B cell (primary cell): ENCODE measurements around the gene LTB. TPM values are rescaled to one million over a fixed set of nuclear protein-coding genes. Genes with fewer than 3 reads are reported as not detected.

Experiments used
- ATAC-seq: fragments of 200-7000 bp; cut with Tn5 transposase; one replicate; pipeline ENCODE4 v1.10.0; 2021; ENCODE audit warnings: low read depth, mild to moderate bottlenecking, moderate number of reproducible peaks, moderate library complexity
- CTCF ChIA-PET: fragments of 350-600 bp; sonication (Branson Sonifier 250); formaldehyde crosslinking; loops from one replicate; lab custom pipeline; 2021; ENCODE audit warnings: antibody characterized with exemption, inconsistent platforms; lab: Charles Lee
- POLR2A ChIA-PET: fragments of 350-600 bp; sonication (Branson Sonifier 250); formaldehyde crosslinking; loops from one replicate; lab custom pipeline; 2021; ENCODE audit warnings: antibody characterized with exemption; lab: Charles Lee
- DNase-seq: peaks from one replicate; pipeline ENCODE4 v3.0.0; 2013
- H2AFZ ChIP-seq: 2 replicates; pipeline ENCODE4 v1.6.1; 2012; ENCODE audit warnings: mild to moderate bottlenecking, low read depth, low read length; ENCODE audit not compliant: insufficient read depth, poor library complexity, severe bottlenecking
- H3K27ac ChIP-seq, 2 donors: 1 replicate in 1 of 2; 2 replicates in 1 of 2; pipeline ENCODE4 v1.5.1; 2012 to 2013; ENCODE audit warnings: low read length in 2 of 2, mild to moderate bottlenecking in 2 of 2, moderate library complexity in 1 of 2
- H3K27me3 ChIP-seq, 4 experiments: fragments of 200-600 bp in 1 of 4; sonication (generic) in 1 of 4; replicated peaks in 1 of 4; 1 replicate in 2 of 4; 2 replicates in 2 of 4; pipeline versions ENCODE4 v1.6.1 to v1.7.0; 2013 to 2016; ENCODE audit warnings: low read length in 3 of 4, mild to moderate bottlenecking in 2 of 4, mixed read lengths in 1 of 4, moderate library complexity in 1 of 4; ENCODE audit not compliant: insufficient read depth in 4 of 4, control insufficient read depth in 3 of 4; ENCODE audit errors: control extremely low read depth in 1 of 4
- H3K36me3 ChIP-seq, 2 experiments: replicated peaks in 1 of 2; 1 replicate in 1 of 2; 2 replicates in 1 of 2; pipeline versions ENCODE4 v1.6.1 to v1.7.1; 2013; ENCODE audit warnings: low read length in 1 of 2; ENCODE audit not compliant: insufficient read depth in 2 of 2, control insufficient read depth in 1 of 2; ENCODE audit errors: control extremely low read depth in 1 of 2, extremely low read depth in 1 of 2
- H3K4me1 ChIP-seq, 2 donors: fragments of 200-600 bp in 1 of 2; sonication (generic) in 1 of 2; 1 replicate in 1 of 2; 2 replicates in 1 of 2; pipeline versions ENCODE4 v1.5.1 to v1.6.1; 2013 to 2017; ENCODE audit warnings: low read length in 2 of 2; ENCODE audit not compliant: control insufficient read depth in 2 of 2, insufficient read depth in 2 of 2
- H3K4me2 ChIP-seq: replicated peaks from 2 replicates; pipeline ENCODE3; 2012; ENCODE audit warnings: mild to moderate bottlenecking, low read depth, low read length; ENCODE audit not compliant: poor library complexity, severe bottlenecking
- H3K4me3 ChIP-seq, 5 experiments: fragments of 200-600 bp in 1 of 5; sonication (generic) in 1 of 5; 1 replicate in 3 of 5; 2 replicates in 2 of 5; pipeline versions ENCODE4 v1.5.1 to v1.7.0; 2011 to 2016; ENCODE audit warnings: low read length in 4 of 5, mild to moderate bottlenecking in 4 of 5, low read depth in 2 of 5, control low read depth in 1 of 5, moderate library complexity in 1 of 5; ENCODE audit not compliant: insufficient read depth in 1 of 5; ENCODE audit errors: control extremely low read depth in 1 of 5, extremely low read depth in 1 of 5
- H3K79me2 ChIP-seq: fragments of 200-600 bp; sonication (generic); one replicate; pipeline ENCODE4 v1.6.0; 2016; ENCODE audit warnings: low read length; ENCODE audit not compliant: control insufficient read depth, insufficient read depth
- H3K9ac ChIP-seq: fragments of 200-600 bp; sonication (generic); 2 replicates; pipeline ENCODE4 v1.6.1; 2017; ENCODE audit warnings: mild to moderate bottlenecking, low read length, moderate library complexity
- H3K9me3 ChIP-seq, 3 donors: one replicate each; pipeline versions ENCODE4 v1.6.1 to v1.7.1; 2013; ENCODE audit warnings: low read length in 2 of 3; ENCODE audit not compliant: control insufficient read depth in 2 of 3, insufficient read depth in 1 of 3; ENCODE audit errors: control extremely low read depth in 1 of 3
- H4K20me1 ChIP-seq: 2 replicates; pipeline ENCODE4 v1.6.0; 2012; ENCODE audit warnings: mild to moderate bottlenecking, low read length; ENCODE audit not compliant: insufficient read depth, control insufficient read depth, poor library complexity, severe bottlenecking
- H3K27ac Mint-ChIP-seq: one replicate; pipeline ENCODE4 v1.8.0; 2021; ENCODE audit warnings: mixed read lengths
- H3K27me3 Mint-ChIP-seq: one replicate; pipeline ENCODE4 v1.8.0; 2021; ENCODE audit warnings: mixed read lengths
- H3K4me1 Mint-ChIP-seq: one replicate; pipeline ENCODE4 v1.8.0; 2021; ENCODE audit warnings: mixed read lengths
- H3K4me3 Mint-ChIP-seq: one replicate; pipeline ENCODE4 v1.8.0; 2021; ENCODE audit warnings: mixed read lengths
- H3K9me3 Mint-ChIP-seq: one replicate; pipeline ENCODE4 v1.8.0; 2022; ENCODE audit warnings: mixed read lengths; ENCODE audit not compliant: insufficient read depth
- EZH2 ChIP-seq: IDR thresholded peaks from 2 replicates; pipeline ENCODE4 v1.6.1; 2012; ENCODE audit warnings: borderline replicate concordance, low read depth, mild to moderate bottlenecking, moderate library complexity, low read length; ENCODE audit not compliant: insufficient read depth, poor library complexity, severe bottlenecking
- WGBS: methylation state at CpG from one replicate; pipeline ENCODE4 v1.1.5; 2013; ENCODE audit warnings: missing lambda C conversion rate; ENCODE audit not compliant: insufficient coverage; 5-methylcytosine and 5-hydroxymethylcytosine counted together
- intact Hi-C: fragments of 100-400 bp; cut with micrococcal nuclease; formaldehyde crosslinking; loops from one replicate; pipeline ENCODE4 v1.10.0; 2022
- polyA plus RNA-seq: library from polyadenylated mRNA; depleted of rRNA; stranded (reverse); fragments of >200 nt; gene quantifications from 2 replicates; pipeline ENCODE4 v1.2.3, GENCODE V29; 2012
- total RNA-seq, 2 donors: library from RNA; stranded (reverse); fragments of 120-200 nt in 1 of 2; gene quantifications; 1 replicate in 1 of 2; 2 replicates in 1 of 2; pipeline versions ENCODE4 v1.2.3 to v1.2.4, GENCODE V29; 2013 to 2022
- TF ChIP-seq, protein P1 (sequence below): fragments of 200-600 bp; IDR thresholded peaks from one replicate; pipeline ENCODE4 v1.8.0; 2022; ENCODE audit warnings: antibody characterized with exemption, mild to moderate bottlenecking

The LTB gene
- total and polyA plus RNA-seq, 2 donors (not counting 1 experiment from before 2014, with no cell fraction given) = 488 to 938 TPM

DNA sequence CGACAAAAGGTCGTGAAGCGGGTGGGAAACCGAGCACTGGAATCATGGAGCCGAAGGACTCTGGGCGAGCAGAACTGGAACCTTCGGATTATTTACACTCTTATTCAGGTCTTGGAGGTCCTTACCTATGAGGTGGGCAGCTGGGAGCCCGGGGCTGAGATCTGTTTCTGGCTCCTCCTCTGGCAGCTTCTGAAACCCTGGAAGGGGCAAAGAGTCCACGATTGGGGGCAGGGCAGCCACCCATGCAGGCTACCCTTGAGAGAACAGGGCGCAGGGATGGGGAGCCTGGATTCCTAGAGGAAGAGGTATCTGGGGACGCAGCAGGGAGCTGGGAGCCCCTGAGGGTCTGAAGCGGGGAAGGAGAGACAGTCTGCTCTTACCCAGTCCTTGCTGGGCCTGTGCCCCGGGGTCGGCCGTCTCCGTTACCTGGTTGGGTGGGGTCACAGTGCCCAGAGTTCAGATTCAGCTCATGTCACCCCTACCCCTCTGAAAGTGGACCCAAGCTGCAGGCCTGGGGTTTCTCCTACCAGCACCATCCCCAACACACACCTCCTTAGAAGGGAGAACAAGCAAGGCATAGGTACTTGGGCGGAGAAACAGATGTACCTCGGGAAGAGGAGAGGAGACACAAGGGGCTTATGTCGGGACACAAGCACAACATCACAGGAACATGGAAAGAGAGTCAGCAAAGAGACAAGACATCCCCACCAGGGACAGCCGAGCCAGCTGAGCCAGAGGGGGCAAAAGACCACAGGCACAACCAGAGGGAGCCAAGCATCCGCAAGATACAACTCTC, 592 bp downstream of the LTB start:
- peaks cover 25% of the 10 kb centered on the region for H4K20me1 ChIP-seq
- H3K9ac ChIP-seq = peak overlapping the region; percentile 97
- peak overlapping the region; percentile 88 for H3K4me2 ChIP-seq
- peak overlapping the region; percentile 95 to 97 for H3K27ac ChIP-seq
- ChIA-PET CTCF (interaction anchor here (0.7 to 35.3 kb wide), 7 partner anchors 8 to 249 kb away, joined by 3 to 2241 read pairs (median 8); partner anchors contain the start of genes ATP6V1G2, DDX39B, LST1 and LTA), POLR2A (interaction anchor here (0.7 to 42.6 kb wide), 7 partner anchors 3 to 157 kb away, joined by 3 to 1450 read pairs (median 7); partner anchors contain the start of genes ATP6V1G2, BAG6, DDX39B and LST1)
- H3K4me3 ChIP-seq = peak overlapping the region; percentile 83 to 100 (median 96)
- no peaks in the 10 kb centered on the region for H3K9me3 ChIP-seq
- intact Hi-C loops = loop anchor here (1.0 to 2.0 kb wide), 4 partner anchors 9 to 23 kb away; partner anchors contain the start of genes LTA and NCR3
- Mint-ChIP-seq H3K27ac (peak overlapping the region; percentile 99), H3K27me3 (no peaks in the 10 kb centered on the region), H3K4me1 (peaks cover 82% of the 10 kb centered on the region), H3K4me3 (peak overlapping the region; percentile 98), H3K9me3 (no peaks in the 10 kb centered on the region)
- WGBS = 3% methylated on average over 21 of the region's 21 CpGs
- DNase-seq (no peak), ATAC-seq (no peak)
- H3K36me3 ChIP-seq = peaks cover 2 to 39% of the 10 kb centered on the region in 2 experiments
- peaks cover 66% of the 10 kb centered on the region for H3K79me2 ChIP-seq
- H3K27me3 ChIP-seq = no peaks in the 10 kb centered on the region
- H3K4me1 ChIP-seq = peaks cover 76 to 83% of the 10 kb centered on the region in 2 donors
- TF ChIP-seq, protein P1, sequence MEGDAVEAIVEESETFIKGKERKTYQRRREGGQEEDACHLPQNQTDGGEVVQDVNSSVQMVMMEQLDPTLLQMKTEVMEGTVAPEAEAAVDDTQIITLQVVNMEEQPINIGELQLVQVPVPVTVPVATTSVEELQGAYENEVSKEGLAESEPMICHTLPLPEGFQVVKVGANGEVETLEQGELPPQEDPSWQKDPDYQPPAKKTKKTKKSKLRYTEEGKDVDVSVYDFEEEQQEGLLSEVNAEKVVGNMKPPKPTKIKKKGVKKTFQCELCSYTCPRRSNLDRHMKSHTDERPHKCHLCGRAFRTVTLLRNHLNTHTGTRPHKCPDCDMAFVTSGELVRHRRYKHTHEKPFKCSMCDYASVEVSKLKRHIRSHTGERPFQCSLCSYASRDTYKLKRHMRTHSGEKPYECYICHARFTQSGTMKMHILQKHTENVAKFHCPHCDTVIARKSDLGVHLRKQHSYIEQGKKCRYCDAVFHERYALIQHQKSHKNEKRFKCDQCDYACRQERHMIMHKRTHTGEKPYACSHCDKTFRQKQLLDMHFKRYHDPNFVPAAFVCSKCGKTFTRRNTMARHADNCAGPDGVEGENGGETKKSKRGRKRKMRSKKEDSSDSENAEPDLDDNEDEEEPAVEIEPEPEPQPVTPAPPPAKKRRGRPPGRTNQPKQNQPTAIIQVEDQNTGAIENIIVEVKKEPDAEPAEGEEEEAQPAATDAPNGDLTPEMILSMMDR = no peak
- no peak for TF ChIP-seq EZH2
- peak overlapping the region; percentile 55 for H2AFZ ChIP-seq
